GM12872 (cell line): ENCODE measurements around the gene HLA-DOA.

ENCODE experiments used
- CTCF ChIP-seq: IDR thresholded peaks from 3 replicates; pipeline ENCODE4 v1.5.1; 2011; ENCODE audit warnings: low read depth, mild to moderate bottlenecking, low read length, moderate library complexity; ENCODE audit not compliant: insufficient read depth

Gene HLA-DOA

GRCh38 chr6:33014841-33015634 lies 5.6 kb upstream of the HLA-DOA start:
- TF ChIP-seq CTCF = peak; percentile 67

- TF ChIP-seq CTCF = no peak
Measured at GRCh38 chr6:33013608-33014007, 4.2 kb upstream of the HLA-DOA start.

GRCh38 chr6:33010356-33010755 lies 965 bp upstream of the HLA-DOA start:
- no peak for TF ChIP-seq CTCF

- TF ChIP-seq CTCF = no peak
Measured at GRCh38 chr6:33007831-33008400, 1.5 kb downstream of the HLA-DOA start.

GRCh38 chr6:33004940-33005339 lies 4.5 kb downstream of the HLA-DOA start:
- TF ChIP-seq CTCF = no peak

GRCh38 chr6:33001685-33002084 lies 7.7 kb downstream of the HLA-DOA start:
- TF ChIP-seq CTCF = no peak

GRCh38 chr6:33000055-33000454 lies 9.3 kb downstream of the HLA-DOA start:
- TF ChIP-seq CTCF = peak; percentile 62
